Dedifferentiated amniotic fluid mesenchymal stem cell (primary cell): ENCODE results near the gene MIPEP.

Experiments used
- DNase-seq: peaks from one replicate; pipeline ENCODE4 v3.0.0-alpha.2; 2016; ENCODE audit errors: extremely low spot score

The MIPEP gene

DNA sequence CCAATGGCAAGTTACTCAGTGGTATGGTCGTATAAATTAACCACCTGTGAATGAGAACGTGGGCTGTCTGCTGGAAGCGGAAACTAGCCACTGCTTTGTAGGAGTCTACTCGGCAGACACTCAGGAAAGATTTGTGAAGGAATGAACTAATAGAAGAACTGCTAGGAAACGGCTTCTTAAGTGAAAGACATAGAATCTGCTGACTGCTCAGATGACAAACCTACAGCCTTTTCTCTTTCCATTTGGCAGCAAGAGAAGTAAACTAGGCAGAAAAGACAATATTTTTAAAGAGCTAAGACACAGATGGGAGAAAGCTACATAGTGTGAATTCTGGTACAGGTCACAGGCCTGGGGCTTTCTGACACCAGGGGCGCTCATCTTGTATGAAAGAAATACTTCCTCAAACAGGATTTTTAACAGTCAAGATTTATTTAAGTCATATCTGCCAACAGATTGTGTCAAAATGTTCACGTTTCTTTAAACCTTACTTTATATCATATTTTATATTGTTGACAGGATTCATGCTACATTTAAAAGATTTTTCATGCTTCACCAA lies 78.4 kb downstream of the MIPEP start:
- no peak for DNase-seq

DNA sequence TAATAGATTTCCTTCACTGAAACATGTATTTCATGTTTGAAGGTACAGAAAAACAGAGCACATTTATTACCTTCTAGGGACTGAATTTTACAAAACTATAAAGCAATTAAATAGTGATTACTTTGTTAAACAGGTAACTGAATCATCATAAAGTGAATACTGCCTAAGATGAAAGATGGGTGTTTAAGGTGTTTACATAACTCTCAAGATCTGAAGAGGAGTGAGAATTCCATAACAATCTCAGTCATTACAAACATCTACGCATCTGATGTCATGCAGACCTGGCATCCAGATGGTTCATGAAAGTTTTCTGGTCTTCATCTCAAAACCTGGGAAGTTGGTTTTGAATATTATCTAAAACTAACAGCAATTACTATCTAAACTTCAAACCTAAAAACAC lies 80.4 kb downstream of the MIPEP start:
- DNase-seq = no peak

DNA sequence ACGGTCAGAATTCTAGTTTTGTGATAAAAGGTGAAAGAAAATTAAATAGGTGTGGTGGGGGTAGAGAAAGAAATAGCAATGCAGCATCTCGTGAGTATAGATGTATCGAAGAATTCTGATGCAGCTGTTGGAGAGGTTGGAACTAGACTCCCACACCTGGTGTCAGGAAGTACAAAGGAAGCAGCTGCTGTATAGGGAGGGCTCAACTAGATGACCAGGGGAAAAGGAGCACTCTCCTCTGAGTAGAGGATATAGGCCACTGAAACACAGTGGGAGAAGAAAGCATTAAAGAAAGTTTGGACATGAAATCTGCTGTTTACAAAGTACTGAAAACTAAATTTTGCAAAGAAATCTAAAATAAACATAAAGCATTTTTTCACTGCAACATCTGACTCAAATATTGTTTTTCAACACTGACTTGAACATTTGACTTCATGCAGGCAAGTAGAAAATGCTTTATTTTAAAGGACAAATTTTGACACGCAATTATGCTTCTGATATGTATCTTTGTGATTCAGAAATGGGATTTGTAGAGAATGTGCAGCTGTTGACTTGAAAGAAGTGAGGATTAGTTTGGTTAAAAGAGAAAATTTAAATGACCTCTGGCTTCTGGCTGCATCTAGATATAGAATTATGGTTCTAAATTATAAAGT lies 82.2 kb downstream of the MIPEP start:
- peak; percentile 55 for DNase-seq

GRCh38 chr13:23805821-23806220 lies 83.4 kb downstream of the MIPEP start:
- DNase-seq = no peak

GRCh38 chr13:23805122-23805521 lies 84.1 kb downstream of the MIPEP start:
- DNase-seq = no peak

- no peak for DNase-seq
These were observed 85.0 kb downstream of the MIPEP start for GRCh38 chr13:23804166-23804565.

DNA sequence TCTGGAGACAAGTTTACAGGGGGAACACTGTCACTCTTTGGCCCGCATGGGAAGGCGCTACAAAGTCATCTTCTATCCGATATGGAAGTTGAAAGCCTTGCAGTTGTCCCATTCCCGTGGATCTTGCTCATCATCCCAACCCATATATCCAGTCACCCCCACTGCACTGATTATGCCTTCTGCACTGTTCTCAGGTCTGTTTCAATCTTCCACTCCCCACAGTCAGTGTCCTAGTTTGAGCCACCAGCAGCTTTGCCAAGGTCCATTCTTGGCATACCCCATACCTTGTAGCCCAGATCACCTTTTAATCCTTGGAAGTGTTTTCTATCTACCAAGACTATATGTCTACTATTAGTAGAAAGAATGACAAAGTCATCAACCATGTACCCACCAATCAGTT lies 88.1 kb downstream of the MIPEP start:
- DNase-seq = no peak

GRCh38 chr13:23799945-23800344 lies 89.3 kb downstream of the MIPEP start:
- no peak for DNase-seq

- DNase-seq = no peak
These were observed 91.8 kb downstream of the MIPEP start for GRCh38 chr13:23797276-23797903.

- DNase-seq = no peak
These were observed 92.6 kb downstream of the MIPEP start for GRCh38 chr13:23796551-23796950.

DNA sequence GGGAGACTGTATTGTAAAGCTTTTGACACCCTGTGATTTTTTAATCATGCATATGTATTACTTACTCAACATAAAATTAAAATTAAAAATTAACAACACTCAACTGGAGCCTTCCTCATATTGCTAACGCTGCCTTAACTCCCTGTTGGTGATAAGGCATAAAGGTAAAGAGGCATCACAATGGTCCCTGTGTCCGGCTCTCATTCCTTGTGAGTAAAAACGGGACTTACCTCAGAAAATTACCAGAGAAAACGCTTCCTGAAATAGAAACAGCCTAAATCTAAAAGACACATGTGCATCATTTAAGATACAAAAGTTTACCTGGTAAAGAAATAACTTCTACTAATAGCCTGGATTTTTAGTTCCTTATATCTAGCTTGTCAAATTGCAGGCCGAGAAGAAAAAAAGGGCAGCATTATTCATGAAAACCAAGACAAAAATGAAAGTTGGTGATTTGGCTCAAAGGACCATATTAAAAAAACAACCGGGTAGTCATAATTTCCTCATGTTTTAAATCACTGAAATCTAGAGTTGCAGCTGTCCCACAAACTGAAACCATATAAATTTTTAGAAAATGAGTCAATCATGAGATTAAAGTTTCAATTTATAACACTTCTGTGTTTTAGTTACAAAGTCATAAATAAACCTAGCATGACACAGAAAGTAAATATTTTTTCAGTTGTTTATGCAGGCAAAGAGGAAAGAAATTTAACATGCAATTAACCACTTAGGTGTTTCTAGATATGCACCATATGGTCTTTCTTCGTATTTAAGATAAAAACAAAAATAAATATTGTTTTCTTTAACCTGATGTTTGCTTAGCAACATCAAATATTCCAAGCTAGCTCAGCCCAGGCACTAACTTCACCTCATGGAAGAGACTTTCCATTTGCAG lies 94.7 kb downstream of the MIPEP start:
- DNase-seq = peak; percentile 81

- no peak for DNase-seq
These were observed 95.5 kb downstream of the MIPEP start for GRCh38 chr13:23793711-23794110.

DNA sequence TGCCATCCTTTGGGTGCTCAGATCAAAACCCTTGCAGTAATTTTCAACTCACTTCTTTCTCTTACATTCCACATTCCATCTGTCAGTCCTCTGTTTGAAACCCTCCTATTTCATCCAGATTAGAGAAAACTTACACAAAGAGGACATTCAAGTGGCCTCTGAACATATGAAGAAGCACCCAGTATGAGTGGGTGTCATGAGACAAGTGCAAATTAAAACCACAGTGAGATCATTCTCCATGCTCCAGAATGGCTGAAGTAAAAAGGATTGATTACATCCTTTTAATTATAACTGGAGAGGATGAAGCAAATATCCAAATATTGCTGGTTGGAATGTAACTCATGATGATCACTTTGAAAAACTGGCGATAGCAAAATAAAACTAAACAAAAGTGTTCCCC lies 96.5 kb downstream of the MIPEP start:
- DNase-seq = no peak

- DNase-seq = peak; percentile 59
These were observed 98.5 kb downstream of the MIPEP start for GRCh38 chr13:23790577-23791170.

DNA sequence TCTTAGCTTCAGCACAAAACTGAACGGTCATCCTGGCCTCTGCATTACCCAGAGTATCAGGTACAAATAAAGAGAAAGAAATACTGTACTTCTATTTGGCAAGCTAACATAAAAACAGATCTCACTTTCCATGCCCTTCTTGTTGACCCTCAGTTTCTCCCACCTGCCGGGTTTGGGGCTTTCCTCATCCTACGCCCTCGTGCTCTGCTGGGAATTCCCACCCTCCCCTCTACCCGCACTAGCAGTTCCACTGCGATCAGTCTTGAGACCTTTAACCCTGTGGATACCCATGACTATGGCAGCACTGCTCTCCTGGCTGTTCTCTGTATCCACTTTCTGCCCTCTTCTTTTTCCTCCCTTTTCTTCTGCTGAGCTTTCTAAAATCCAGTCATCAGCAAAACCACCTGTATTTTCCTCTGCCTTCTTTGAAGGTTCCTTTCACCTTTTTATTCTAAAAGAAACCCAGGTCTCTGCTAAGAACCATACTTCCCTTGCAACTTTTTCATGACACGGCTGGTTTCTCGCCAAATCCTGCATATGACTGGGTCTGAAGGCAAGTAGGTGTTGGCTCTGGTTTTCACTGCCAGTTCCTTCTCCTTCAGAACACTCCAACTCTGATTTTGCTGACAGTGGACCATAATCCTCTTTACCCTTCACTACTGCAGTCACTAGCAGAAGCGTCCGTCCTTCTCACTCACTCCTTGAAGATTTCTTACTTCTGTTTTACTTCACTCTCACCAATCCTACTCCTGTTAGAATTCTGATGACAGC lies 99.4 kb downstream of the MIPEP start:
- DNase-seq = no peak

DNA sequence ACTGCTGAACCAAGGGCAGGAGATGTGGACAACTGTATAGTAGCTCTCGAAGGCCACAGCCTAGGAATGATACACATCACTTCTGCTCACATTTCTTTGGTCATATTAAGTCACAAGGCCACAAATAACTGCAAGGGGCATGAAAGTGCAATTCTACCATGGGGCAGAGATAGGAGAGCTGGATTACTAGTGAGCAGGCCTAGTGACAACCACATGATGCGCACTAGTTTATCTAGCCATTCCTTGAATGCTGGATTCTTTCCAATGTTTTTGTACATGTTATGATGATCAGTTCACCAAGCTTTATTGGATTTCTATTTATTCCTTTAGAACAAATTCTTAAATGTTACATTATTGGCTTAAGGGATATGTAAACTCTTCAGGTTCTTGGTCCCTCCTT lies 100.7 kb downstream of the MIPEP start:
- no peak for DNase-seq

DNA sequence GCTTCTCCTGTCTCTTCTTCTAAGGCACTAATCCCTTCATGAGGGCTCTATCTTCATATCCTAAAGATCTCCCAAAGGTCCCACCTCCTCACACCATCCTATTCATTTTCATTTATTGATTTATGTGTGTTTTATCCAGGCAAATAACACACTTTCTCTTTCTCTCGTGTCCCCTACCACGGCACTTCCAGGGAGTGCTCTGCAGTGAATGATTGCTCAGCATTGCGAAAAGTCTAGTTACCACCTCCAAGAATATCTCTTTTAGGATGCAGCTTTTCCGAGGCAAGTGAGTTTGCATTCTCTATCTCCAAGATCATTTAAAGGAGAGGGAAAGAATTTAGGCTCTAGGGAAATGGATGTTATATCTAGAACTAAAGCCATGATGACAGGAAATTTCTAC lies 101.7 kb downstream of the MIPEP start:
- DNase-seq = no peak

DNA sequence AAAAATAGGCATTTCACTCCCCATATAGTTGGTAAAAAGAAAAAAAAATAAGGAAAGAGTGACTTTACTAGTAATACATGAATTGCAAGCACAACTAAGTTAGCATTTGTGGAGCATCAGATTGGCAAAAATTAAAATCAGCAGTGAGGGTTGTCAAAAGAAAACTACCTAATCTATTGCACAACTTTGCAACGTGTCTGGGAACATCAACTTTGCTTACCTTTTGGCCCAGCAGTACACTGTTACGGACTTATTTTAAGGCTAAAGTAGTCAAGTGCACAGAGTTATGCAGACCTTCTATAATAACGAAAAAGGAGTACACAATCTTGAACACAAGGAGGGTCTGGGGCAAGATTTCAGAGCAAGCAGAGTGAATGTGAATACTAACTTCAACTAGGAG lies 102.6 kb downstream of the MIPEP start:
- no peak for DNase-seq

DNA sequence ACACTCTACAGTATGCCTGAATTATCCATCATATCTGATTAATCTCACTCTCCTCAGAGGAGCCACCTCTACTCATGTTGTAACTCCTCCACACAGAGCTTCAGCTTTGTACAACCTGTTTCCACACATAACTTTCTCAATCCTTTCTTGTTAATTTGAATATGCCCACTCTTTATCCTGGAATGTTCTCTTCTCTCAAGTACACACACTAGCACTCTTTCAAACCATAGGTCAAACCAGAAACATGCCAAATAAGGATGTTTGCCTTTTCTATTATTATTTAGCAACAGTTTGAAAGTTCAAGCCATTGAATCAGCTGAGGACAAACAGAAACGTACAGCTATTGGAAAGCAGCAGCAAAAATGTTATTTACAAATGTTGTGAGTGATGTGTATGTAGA lies 110.3 kb downstream of the MIPEP start:
- DNase-seq = no peak

DNA sequence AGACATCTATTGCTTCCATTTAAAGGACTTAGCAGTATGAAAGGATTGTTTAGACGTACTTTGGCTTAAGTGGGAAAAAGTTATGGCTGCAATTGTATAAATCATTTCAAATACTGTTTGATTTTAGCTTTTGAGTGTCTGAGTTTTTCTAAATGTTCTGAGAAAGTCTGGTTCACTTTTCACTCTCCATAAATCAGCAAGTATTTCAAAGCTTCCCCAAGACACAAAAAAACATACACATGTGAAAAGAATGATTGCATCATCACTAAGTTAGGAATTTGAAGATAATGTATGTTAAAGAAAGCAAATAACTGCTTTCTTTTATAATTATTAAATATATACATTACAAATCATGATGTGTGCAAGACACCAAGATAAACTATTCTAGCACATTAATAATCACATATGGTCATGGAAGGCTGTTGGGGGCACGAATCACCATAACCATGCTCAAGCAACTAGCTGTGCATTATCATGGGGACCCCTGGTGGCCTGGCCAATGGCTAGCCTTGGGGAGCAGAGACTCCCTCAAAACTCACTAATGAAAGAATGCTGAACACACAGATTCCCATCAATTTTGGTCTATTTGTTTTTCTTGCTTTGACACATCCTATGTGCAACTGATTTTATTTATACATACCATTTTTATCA lies 111.1 kb downstream of the MIPEP start:
- no peak for DNase-seq

DNA sequence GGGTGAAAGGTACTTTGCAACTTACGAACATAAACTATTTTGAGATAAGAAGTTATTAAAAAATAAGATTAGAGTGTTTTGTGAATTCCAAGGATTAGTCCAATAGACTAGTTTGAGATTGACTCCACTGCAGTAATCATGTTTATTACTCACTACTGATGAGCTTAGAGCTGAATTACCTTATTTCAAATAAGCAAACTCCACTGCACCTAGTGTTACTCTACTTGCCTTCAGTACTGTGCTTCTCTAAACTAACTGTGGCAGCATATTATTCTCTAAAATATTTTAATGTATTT lies 111.7 kb downstream of the MIPEP start:
- no peak for DNase-seq
